ENCODE data around the gene KLRG1.

DNA sequence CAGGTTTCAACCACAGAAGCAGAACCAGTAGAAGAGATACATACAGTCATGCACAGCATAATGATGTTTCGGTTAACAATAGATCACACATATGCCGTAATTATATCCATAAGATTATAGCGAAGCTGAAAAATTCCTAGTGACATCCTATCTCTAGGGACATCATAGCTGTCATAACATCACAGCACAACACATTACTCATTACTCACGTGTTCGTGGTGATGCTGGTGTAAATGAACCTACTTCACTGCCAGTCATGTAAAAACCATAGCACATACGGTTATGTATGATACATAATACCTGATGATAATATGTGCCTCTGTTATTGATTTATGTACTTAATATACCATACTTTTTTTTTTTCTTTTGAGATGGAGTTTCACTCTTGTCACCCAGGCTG is 44.7 kb downstream of the KLRG1 start:
- TF ChIP-seq, protein P1, sequence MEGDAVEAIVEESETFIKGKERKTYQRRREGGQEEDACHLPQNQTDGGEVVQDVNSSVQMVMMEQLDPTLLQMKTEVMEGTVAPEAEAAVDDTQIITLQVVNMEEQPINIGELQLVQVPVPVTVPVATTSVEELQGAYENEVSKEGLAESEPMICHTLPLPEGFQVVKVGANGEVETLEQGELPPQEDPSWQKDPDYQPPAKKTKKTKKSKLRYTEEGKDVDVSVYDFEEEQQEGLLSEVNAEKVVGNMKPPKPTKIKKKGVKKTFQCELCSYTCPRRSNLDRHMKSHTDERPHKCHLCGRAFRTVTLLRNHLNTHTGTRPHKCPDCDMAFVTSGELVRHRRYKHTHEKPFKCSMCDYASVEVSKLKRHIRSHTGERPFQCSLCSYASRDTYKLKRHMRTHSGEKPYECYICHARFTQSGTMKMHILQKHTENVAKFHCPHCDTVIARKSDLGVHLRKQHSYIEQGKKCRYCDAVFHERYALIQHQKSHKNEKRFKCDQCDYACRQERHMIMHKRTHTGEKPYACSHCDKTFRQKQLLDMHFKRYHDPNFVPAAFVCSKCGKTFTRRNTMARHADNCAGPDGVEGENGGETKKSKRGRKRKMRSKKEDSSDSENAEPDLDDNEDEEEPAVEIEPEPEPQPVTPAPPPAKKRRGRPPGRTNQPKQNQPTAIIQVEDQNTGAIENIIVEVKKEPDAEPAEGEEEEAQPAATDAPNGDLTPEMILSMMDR (IDR thresholded peaks at IDR 0.05): no peak
- TF ChIP-seq POLR2A (IDR thresholded peaks at IDR 0.05): no peak
